ENCODE data around the gene ELFN1. TPM values are rescaled to one million over a fixed set of nuclear protein-coding genes. Genes with fewer than 3 reads are reported as not detected.

Gene ELFN1
- total RNA-seq, 1 donor: 12.7 TPM

GRCh38 chr7:1745576-1746490 lies 75.8 kb downstream of the ELFN1 start:
- H2AFZ ChIP-seq (ENCODE audit: low read length): no peak overlapping the region
- H3K79me2 ChIP-seq (ENCODE audit: insufficient read depth, low read length): no peaks in the 10 kb centered on the region
- H3K27me3 ChIP-seq (ENCODE audit: insufficient read depth, low read length): peaks cover 25% of the 10 kb centered on the region
- TF ChIP-seq CTCF (IDR thresholded peaks at IDR 0.05; ENCODE audit: extremely low read depth, low read depth, low read length): no peak
- H4K20me1 ChIP-seq (ENCODE audit: insufficient read depth, low read length): no peaks in the 10 kb centered on the region
- H3K4me2 ChIP-seq (ENCODE audit: insufficient read depth, low read length): no peak overlapping the region
- no peak overlapping the region for H3K27ac ChIP-seq (ENCODE audit: low read depth, low read length)
- DNase-seq (ENCODE audit: insufficient read length, low spot score, missing footprints): peak; percentile 51
- H3K9me3 ChIP-seq (ENCODE audit: low read depth, low read length): no peaks in the 10 kb centered on the region
- no peaks in the 10 kb centered on the region for H3K4me1 ChIP-seq (ENCODE audit: insufficient read depth, low read length)
- H3K4me3 ChIP-seq (ENCODE audit: insufficient read depth, low read length): no peak overlapping the region
- H3K36me3 ChIP-seq (ENCODE audit: insufficient read depth, low read length): no peaks in the 10 kb centered on the region

- Histone ChIP-seq H3K4me2 (ENCODE audit: insufficient read depth, low read length) (no peak overlapping the region), H3K36me3 (ENCODE audit: insufficient read depth, low read length) (no peaks in the 10 kb centered on the region), H3K27ac (ENCODE audit: low read depth, low read length) (no peak overlapping the region), H3K9me3 (ENCODE audit: low read depth, low read length) (no peaks in the 10 kb centered on the region), H3K27me3 (ENCODE audit: insufficient read depth, low read length) (peaks cover 25% of the 10 kb centered on the region), H3K4me1 (ENCODE audit: insufficient read depth, low read length) (no peaks in the 10 kb centered on the region), H3K4me3 (ENCODE audit: insufficient read depth, low read length) (no peak overlapping the region), H2AFZ (ENCODE audit: low read length) (no peak overlapping the region), H4K20me1 (ENCODE audit: insufficient read depth, low read length) (no peaks in the 10 kb centered on the region), H3K79me2 (ENCODE audit: insufficient read depth, low read length) (no peaks in the 10 kb centered on the region)
- peak; percentile 45 for DNase-seq (ENCODE audit: insufficient read length, low spot score, missing footprints)
- no peak for TF ChIP-seq CTCF (IDR thresholded peaks at IDR 0.05; ENCODE audit: extremely low read depth, low read depth, low read length)
Measured at GRCh38 chr7:1746491-1746975, 76.5 kb downstream of the ELFN1 start.

- H3K27ac ChIP-seq (ENCODE audit: low read depth, low read length): no peak overlapping the region
- no peak overlapping the region for H3K4me3 ChIP-seq (ENCODE audit: insufficient read depth, low read length)
- H3K9me3 ChIP-seq (ENCODE audit: low read depth, low read length): no peaks in the 10 kb centered on the region
- no peak for TF ChIP-seq CTCF (IDR thresholded peaks at IDR 0.05; ENCODE audit: extremely low read depth, low read depth, low read length)
- H3K4me1 ChIP-seq (ENCODE audit: insufficient read depth, low read length): no peaks in the 10 kb centered on the region
- H4K20me1 ChIP-seq (ENCODE audit: insufficient read depth, low read length): no peaks in the 10 kb centered on the region
- no peaks in the 10 kb centered on the region for H3K36me3 ChIP-seq (ENCODE audit: insufficient read depth, low read length)
- peak; percentile 89 for DNase-seq (ENCODE audit: insufficient read length, low spot score, missing footprints)
- H2AFZ ChIP-seq (ENCODE audit: low read length): no peak overlapping the region
- H3K4me2 ChIP-seq (ENCODE audit: insufficient read depth, low read length): no peak overlapping the region
- H3K27me3 ChIP-seq (ENCODE audit: insufficient read depth, low read length): peaks cover 25% of the 10 kb centered on the region
- H3K79me2 ChIP-seq (ENCODE audit: insufficient read depth, low read length): no peaks in the 10 kb centered on the region
Measured at GRCh38 chr7:1747004-1747801, 77.1 kb downstream of the ELFN1 start.

Data from osteoblast (primary cell).